ENCODE measurements around the gene IFNGR1. TPM values are rescaled to one million over a fixed set of nuclear protein-coding genes. Genes with fewer than 3 reads are reported as not detected.
A peak's percentile ranks its signal among the peaks of the same experiment; 100 is the strongest.
"Not testable (repeated sequence)": the region's sequence is repeated elsewhere in the genome, so short reads cannot be mapped to it uniquely, and the experiment has no call there.

Gene IFNGR1
- total and polyA plus RNA-seq, 8 donors: 14.1 to 65.5 (median 22.6) TPM

DNA sequence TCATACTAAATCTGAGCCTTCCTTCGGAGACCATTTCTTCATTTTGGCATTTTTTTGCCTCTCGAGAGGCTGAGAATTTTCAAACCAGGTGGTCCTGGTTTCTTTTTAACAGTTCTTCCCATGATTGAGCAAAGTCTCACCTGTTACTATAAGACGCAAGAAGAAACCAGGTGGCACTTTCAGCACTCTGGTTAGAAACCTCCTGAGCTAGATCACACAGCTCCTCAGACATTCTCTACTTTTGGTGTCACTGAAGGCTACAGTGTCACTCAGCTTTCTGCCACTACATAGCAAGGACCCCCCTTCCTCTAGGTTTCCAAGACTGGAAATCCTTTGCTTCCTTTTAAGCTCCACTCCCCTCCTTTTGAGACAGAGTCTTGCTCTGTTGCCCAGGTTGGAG lies 7.3 kb downstream of the IFNGR1 start:
- Histone ChIP-seq H3K4me3 (no peak overlapping the region), H3K27me3 (no peaks in the 10 kb centered on the region), H3K9me3 (no peaks in the 10 kb centered on the region), H3K4me1 (peaks cover 21 to 53% (median 38%) of the 10 kb centered on the region in 3 donors), H3K36me3 (no peaks in the 10 kb centered on the region), H3K27ac (no peak overlapping the region)
- ATAC-seq: no peak
- TF ChIP-seq, protein P1, sequence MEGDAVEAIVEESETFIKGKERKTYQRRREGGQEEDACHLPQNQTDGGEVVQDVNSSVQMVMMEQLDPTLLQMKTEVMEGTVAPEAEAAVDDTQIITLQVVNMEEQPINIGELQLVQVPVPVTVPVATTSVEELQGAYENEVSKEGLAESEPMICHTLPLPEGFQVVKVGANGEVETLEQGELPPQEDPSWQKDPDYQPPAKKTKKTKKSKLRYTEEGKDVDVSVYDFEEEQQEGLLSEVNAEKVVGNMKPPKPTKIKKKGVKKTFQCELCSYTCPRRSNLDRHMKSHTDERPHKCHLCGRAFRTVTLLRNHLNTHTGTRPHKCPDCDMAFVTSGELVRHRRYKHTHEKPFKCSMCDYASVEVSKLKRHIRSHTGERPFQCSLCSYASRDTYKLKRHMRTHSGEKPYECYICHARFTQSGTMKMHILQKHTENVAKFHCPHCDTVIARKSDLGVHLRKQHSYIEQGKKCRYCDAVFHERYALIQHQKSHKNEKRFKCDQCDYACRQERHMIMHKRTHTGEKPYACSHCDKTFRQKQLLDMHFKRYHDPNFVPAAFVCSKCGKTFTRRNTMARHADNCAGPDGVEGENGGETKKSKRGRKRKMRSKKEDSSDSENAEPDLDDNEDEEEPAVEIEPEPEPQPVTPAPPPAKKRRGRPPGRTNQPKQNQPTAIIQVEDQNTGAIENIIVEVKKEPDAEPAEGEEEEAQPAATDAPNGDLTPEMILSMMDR (IDR thresholded peaks at IDR 0.05): no peak
- intact Hi-C loops (cut with DNase I): no loop called here
- FAIRE-seq: no peak
- no peak for DNase-seq
- 96 to 99% methylated on average over 3 of the region's 3 CpGs for WGBS, 2 donors

DNA sequence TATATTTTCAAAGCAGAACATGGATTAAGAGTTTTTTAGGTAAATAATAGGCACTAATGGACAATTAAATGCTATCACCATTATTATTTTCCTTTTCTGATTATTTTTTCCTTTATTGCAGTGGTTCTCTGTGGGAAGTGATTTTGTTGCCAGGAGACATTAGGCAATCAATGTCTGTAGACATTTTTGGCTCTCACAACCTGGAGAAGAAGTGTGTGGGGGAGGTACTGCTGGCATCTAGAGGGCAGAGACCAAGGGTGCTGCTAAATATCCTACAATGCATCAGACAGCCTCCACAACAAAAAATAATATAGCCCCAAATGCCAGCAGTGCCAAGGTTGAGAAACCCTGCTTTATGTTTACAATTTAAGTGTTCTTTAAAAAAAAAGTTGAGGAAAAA lies 8.3 kb downstream of the IFNGR1 start:
- DNase-seq (no peak), FAIRE-seq (no peak), ATAC-seq (peak; percentile 62 to 75 (median 73))
- peak overlapping the region in 1 of 4 donors; percentile 4 for H3K27ac ChIP-seq
- no peak overlapping the region for H3K4me3 ChIP-seq
- H3K4me1 ChIP-seq: peaks cover 18 to 49% (median 30%) of the 10 kb centered on the region in 3 donors
- intact Hi-C loops (cut with DNase I): no loop called here
- peaks cover 0 to 4% (median 0%) of the 10 kb centered on the region in 3 donors for H3K36me3 ChIP-seq
- TF ChIP-seq, protein P1 (IDR thresholded peaks at IDR 0.05): no peak
- H3K27me3 ChIP-seq: no peaks in the 10 kb centered on the region
- no peaks in the 10 kb centered on the region for H3K9me3 ChIP-seq

DNA sequence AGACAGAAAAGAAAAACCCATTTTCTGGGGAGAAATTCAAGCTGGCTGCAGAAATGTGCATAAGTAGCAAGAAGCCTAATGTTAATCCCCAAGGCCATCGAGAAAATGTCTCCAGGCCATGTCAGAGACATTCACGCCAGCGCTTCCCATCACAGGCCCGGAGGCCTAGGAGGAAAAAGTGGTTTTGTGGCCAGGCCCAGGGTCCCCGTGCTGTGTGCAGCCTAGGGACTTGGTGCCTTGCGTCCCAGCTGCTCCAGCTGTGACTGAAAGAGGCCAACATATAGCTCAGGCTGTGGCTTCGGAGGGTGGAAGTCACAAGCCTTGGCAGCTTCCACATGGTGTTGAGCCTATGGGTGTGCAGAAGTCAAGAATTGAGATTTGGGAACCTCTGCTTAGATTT lies 10.9 kb downstream of the IFNGR1 start:
- Histone ChIP-seq H3K27ac (no peak overlapping the region), H3K4me1 (peaks cover 14 to 32% (median 19%) of the 10 kb centered on the region in 3 donors), H3K36me3 (peaks cover 0 to 19% (median 2%) of the 10 kb centered on the region in 3 donors), H3K27me3 (no peaks in the 10 kb centered on the region), H3K4me3 (no peak overlapping the region), H3K9me3 (no peaks in the 10 kb centered on the region)
- no peak for DNase-seq
- 98 to 100% methylated on average over 7 of the region's 7 CpGs for WGBS, 2 donors
- no peak for FAIRE-seq
- no peak for ATAC-seq
- TF ChIP-seq, protein P1 (IDR thresholded peaks at IDR 0.05): no peak
- intact Hi-C loops (cut with DNase I): no loop called here

DNA sequence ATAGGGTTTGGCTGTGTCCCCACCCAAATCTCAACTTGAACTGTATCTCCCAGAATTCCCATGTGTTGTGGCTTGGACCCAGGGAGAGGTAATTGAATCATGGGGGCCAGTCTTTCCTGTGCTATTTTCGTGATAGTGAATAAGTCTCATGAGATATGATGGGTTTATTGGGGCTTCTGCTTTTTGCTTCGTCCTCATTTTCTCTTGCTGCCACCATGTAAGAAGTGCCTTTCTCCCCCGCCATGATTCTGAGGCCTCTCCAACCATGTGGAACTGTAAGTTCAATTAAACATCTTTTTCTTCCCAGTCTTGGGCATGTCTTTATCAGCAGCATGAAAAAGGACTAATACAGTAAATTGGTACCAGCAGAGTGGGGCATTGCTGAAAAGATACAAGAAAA lies 11.7 kb downstream of the IFNGR1 start:
- Histone ChIP-seq H3K4me1 (peaks cover 8 to 23% (median 12%) of the 10 kb centered on the region in 3 donors), H3K36me3 (peaks cover 0 to 26% (median 6%) of the 10 kb centered on the region in 3 donors)
- H3K27ac ChIP-seq; FAIRE-seq; DNase-seq; H3K4me3 ChIP-seq; ATAC-seq; H3K9me3 ChIP-seq; H3K27me3 ChIP-seq; intact Hi-C loops (cut with DNase I): not testable (repeated sequence)
- 95 to 97% methylated on average over 3 of the region's 3 CpGs for WGBS, 2 donors

DNA sequence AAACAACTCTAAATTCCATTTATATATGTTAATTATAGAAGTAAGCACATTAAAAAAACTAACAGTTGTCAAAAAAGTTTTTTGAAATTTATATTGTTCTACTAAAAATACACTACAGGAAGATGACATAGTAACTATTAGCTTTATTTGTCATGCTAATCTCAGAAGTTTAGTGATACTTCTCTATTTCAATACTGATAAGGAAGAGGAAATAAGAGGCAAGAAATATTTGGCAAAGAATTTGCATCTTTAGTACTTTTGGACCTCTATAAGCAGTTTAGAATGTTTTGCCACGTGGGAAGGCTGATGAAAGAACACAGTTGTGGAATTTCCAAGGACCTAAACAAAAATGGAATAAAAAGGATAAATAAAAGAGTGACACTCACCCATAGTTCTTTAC lies 12.6 kb downstream of the IFNGR1 start:
- no peaks in the 10 kb centered on the region for H3K9me3 ChIP-seq
- H3K4me1 ChIP-seq: peaks cover 8 to 22% (median 12%) of the 10 kb centered on the region in 3 donors
- peaks cover 0 to 32% (median 8%) of the 10 kb centered on the region in 3 donors for H3K36me3 ChIP-seq
- no peak for ATAC-seq
- H3K27ac ChIP-seq: no peak overlapping the region
- H3K4me3 ChIP-seq: no peak overlapping the region
- TF ChIP-seq, protein P1 (IDR thresholded peaks at IDR 0.05): no peak
- no peak for DNase-seq
- H3K27me3 ChIP-seq: no peaks in the 10 kb centered on the region
- WGBS, 2 donors: 20 to 28% methylated on average over 1 of the region's 1 CpG
- intact Hi-C loops (cut with DNase I): no loop called here
- FAIRE-seq: peak; percentile 60
